HT1080 (cell line): ENCODE data around the gene EBF3. TPM values are rescaled to one million over a fixed set of nuclear protein-coding genes. Genes with fewer than 3 reads are reported as not detected.

Experiments
- DNase-seq: peaks from one replicate; pipeline ENCODE4 v3.0.0-alpha.2; 2015; ENCODE audit warnings: low read depth
- total RNA-seq: library from RNA; depleted of rRNA; stranded (reverse); fragments of >200 nt; shearing (Covaris generic); gene quantifications from 2 replicates; pipeline ENCODE4 v1.2.3, GENCODE V29; 2014

The EBF3 gene
- total RNA-seq, 1 experiment from 2014 or later: not detected

DNA sequence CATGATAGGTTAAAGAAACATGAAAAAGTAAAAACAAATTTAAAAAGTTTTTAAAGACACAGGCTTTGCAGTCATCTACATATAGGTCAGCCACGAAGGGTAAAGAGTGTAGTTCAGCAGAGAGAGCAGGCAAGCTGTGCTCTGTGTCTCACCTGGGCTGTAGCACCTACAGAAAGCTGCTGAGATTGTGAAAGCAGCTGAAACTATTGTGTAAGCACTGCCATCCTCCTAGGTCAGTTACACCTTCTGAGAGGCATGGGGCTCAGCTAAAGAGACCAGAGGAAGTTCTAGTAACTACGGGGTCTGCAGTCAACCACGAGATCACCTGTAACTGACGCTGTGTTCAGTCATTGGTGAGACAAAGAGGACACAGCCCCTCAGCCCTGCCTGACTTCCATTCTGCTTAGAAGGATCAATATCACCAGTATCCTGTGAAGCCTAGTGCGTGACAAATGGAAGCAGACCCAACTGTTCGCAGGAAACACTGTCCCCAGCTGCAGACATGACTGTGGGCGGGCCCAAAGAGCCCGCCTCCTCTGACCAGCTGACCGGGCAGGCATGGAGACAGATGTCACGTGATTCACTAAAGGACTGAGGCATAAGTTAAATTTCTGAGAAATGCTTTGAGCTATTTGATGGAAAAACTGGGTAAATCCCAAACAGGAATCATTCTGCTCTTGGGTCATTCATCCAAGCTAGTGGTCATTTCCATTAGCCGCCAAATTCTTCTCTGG, 87.9 kb downstream of the EBF3 start:
- DNase-seq: no peak

GRCh38 chr10:129873351-129873750, 90.7 kb downstream of the EBF3 start:
- DNase-seq: no peak

DNA sequence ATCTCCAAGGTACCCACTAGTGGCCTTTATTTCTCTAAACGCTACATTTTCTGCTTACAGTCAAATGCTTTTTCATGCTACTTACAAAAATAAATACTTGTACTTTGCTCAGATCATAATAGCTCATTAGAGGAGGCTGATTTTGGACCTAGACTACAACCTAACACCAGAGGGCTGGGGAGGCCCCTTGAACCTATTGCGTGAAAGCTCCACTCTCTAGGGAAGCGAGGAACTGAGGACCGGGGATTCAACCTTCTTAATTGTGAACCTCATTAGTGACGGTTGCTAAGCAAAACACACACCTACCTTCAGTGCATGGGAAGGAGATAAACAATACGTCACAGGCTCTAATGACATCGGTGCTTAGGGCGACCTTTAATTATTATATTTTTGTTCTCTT, 92.1 kb downstream of the EBF3 start:
- no peak for DNase-seq

GRCh38 chr10:129870961-129871621, 93.0 kb downstream of the EBF3 start:
- DNase-seq: no peak

DNA sequence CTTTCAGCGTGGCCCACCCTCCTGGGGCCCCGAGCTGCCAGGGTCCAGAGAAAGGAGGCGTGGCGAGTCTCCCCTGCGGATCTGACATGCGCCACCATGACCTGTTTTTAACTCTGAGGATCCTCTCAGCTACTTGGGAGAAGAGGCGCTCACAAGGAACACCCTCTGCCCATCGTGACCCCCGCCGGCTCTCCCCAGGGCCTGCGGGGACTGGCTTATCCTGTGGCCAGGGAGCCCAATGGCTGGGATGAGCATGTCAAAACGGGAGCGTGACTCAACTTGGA, 93.7 kb downstream of the EBF3 start:
- no peak for DNase-seq

- no peak for DNase-seq
Observed at GRCh38 chr10:129869596-129870473, 94.2 kb downstream of the EBF3 start.

- DNase-seq: no peak
Observed at GRCh38 chr10:129868449-129869035, 95.5 kb downstream of the EBF3 start.

DNA sequence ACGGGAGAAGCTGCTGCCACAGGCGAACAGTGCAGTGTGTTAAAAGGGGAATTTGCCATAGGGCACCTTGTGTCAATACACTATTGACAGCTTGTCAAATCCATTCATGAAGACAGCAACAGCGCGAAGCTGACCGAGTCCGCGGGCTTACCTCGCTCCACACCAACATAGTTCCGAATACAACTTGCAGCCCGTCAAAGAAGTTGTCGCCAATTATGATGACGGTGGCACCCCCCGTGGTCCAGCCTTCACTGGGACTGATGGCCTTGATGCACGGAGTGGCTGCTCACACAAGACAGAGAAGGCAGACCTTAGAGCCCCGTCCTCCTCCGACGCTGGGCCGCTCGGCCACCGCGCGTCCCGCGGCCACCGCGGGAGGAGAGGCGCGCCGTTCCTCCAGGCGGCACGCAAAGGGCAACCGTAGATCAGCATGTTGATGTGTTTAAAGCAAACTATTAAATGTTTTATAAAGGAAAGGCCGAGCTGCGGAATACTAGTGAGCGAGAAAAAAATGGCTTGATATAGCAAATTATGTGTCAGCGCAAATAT, 96.4 kb downstream of the EBF3 start:
- DNase-seq: no peak

DNA sequence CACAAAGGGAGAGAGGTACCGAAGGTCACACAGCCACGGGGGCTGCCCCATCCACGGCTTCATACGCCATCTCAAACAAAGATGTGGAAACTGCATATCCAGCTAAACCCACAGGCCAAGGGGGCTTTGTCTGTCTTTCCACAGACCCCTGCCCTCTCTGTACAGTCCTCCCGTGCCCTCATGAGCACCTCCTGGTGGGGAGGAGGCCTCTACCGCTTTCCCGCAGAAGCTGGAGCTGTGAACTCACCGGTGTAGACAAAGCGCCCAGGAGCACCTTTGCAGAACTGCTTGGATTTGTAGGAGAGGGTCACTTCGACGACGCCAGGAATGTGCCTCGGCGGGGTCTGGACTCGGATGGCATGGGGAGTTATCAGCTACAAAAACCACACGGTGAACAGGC, 97.2 kb downstream of the EBF3 start:
- DNase-seq: no peak

- DNase-seq: no peak
Observed at GRCh38 chr10:129865960-129866359, 98.1 kb downstream of the EBF3 start.

DNA sequence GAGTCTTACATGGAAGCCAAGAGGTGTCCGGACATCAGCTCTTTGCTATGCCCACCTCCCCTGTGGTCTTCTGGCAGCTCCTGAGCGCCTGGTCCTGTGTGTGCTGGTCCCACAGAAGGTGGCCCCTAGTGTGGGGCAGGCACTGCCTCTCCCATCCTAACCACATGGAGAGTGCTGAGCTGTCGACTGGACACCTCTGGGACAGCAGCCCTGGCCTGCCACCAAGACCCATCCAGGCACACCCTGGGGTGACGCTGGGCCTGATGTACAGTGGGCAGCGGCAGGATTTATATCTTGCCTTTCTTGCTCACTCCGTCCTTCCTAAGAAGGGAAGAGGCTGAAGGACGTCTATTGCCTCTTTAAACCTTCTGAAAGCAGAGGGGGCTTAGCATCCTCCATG, 98.7 kb downstream of the EBF3 start:
- DNase-seq: no peak

- no peak for DNase-seq
Observed at GRCh38 chr10:129864601-129865126, 99.4 kb downstream of the EBF3 start.

DNA sequence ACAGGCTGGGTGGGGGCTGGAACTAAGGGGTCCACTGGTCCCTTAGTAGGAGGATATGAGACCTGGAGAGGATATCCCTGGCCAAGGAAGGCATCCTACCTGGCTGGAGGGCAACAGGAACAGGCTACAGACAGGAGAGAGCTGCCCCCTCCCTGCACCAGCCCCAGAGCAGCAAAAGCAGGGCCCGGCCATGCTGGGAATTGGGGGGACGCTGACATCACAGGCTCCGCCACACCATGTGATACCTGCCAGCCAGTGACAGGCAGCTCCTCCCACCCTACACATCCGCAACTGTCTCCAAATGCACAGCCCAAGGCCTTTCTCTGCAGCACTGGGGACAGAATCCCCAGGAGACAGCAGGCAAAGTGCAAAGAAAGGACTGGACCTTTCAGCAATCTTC, 100.0 kb downstream of the EBF3 start:
- DNase-seq: no peak

DNA sequence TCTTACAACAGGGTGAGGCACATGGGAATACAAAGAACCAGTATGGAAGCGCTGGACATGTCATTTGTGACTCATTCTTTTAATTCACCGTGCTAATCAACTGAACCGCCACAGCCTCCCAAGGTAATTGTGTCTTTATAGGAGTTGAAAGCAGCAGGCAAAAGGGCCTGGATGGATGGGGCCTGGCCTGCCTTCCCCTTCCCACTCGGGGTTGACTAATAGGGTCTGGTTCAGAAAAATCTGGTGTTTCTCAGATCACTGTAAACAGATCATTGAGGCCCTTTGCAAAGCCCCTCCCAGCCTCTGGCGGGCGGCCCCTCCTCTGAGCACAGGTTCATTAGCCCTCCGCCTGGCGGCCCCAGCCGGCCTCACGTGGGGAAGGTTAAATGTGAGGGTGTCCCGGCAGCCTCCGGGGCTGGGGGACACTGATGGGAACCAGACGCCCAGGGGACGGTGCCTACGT, 100.8 kb downstream of the EBF3 start:
- no peak for DNase-seq

DNA sequence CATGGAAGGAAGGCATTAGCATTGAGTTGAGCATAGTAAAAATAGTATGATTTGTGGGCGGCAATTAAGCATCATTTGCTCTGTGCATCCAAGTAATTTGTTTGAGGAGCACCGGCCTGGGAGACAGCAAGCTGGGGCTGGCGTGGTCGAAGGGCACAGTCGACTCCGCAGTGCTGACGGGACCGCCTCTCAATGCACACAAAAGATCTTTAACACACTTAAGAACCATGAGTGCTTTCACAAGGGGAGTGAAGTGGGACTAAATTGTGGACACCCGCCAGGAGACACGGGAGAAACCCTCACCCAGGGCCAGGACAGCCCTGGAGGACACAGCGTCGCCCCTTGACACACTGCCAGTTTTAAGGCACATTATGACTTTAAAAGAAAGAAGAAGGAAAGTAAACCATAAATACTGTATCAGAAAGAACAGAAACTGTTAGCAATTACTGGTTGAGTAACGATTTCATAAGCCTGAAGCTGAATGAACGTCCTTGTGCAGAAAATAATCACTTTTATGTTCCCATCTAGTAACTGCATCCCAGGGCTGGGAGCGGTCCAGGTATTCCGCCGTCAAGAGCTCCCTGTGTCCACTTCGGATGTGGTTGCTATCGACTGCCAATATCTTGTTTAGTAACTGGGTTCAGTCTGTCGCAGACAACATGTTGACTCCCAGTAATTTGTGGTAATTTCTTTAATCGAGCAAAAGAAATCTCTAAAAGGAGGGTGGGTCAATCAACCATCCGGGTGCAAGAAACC, 102.1 kb downstream of the EBF3 start:
- DNase-seq: no peak

GRCh38 chr10:129860396-129860795, 103.7 kb downstream of the EBF3 start:
- DNase-seq: no peak

GRCh38 chr10:129859536-129859935, 104.5 kb downstream of the EBF3 start:
- no peak for DNase-seq

DNA sequence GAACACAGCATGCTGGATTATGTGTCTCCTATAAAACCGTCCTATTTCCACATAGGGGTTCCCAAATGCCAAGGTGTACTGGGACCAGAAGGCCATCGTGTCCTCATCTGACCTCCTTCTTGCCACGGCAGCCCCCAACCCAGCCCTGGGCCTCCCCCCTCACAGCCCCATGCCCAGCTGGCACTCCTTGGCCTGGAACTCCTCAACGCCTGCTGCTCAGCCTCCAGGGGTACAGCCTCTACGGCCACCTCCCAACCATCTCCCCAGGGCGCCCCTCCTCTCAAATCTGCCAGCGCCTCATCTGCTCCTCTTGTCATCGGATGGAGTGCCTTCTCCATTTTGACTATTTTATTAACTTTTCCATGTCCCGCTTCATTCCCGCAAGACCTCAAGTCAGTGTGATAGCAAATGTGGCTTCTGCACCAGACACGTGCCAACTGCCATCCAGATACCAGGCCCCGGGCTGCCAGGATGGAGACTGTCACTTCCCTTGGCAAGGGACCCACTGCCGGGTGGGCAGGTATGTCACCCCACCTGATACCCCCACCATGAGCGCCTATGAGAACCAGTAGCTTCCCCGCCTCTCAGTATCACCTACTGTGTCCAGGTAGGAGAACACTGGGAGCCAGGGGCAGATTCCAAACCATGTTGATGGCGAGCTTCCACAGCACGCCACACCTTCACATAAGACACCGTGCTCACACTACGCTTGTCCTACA, 106.7 kb downstream of the EBF3 start:
- DNase-seq: no peak

DNA sequence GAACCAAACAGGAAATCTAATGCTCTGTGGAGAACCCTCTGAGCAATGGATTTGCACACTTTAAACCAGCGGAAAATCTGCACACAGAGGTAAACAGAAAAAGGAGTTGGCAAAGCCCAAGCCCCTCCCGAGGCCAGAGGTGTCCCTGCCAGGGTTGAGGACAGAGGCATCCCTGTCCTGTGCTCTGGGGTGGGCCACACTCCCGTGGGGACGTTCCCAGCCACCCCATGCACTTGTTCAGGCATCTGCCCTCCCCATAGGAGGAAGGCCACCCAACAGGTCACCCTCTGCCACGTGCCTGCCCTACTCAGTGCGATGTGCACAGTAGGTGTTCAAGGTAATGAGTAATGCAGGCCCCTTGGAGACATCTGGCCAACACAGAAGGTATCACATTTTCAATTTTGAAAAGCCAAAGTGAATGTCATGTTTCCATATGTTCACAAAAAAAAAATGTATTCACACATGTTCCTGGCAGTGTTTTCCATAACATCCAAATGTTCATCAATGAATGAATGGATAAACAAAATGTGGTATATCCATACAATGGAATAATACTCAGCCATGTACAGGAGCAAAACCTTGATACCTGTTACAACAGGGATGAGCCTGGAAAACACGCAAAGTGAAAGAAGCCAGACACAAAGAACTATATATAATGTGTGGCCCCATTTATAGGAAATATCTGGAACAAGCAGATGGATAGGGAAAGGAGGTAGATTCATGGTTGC, 108.1 kb downstream of the EBF3 start:
- DNase-seq: no peak
